HG03575 (cell line): Measurements from ENCODE around the gene EML4.

Source experiments
- ATAC-seq: cut with Tn5 transposase; IDR thresholded peaks from one replicate; pipeline ENCODE4 v1.9.1; 2021; ENCODE audit not compliant: unreplicated experiment, insufficient number of reproducible peaks, low FRiP score; ENCODE audit errors: extremely low read depth

EML4 gene

DNA sequence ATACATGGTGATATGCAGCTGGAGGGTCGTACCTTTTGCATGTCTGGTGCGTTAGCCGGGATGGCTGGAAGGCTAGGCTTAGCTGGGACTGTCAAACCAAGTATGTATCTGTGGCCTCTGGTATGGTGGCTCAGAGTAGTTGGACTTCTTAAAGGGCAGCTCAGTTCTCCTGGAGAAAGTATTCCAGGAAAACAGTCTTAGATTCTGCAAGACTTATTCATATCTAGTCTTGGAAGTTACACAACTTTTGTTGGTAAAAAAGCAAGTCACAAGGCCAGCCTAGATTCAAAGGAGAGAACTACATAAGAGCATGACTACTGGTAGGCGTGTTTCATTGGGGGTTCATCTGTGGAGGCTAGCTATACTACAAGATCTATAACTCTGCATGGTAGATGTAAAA lies 45.5 kb downstream of the EML4 start:
- no peak for ATAC-seq

DNA sequence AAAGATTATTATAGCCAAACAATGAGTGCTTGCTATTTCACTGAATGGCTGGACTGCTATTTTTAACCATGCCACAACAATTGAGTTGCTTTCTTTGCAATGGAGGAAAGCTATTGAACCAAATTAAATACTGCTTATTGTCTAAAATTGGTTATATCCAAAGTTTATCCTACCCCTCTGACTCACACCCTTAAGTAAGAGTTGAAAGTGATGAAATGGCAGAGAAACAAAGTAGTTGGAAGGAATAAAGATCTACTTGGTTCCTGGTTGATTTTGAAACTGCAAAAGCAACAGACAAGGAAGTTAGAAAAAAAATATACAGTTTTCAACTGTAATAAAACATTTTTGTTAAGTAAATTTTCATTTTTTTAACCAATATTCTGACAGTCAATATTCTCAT lies 47.5 kb downstream of the EML4 start:
- no peak for ATAC-seq

DNA sequence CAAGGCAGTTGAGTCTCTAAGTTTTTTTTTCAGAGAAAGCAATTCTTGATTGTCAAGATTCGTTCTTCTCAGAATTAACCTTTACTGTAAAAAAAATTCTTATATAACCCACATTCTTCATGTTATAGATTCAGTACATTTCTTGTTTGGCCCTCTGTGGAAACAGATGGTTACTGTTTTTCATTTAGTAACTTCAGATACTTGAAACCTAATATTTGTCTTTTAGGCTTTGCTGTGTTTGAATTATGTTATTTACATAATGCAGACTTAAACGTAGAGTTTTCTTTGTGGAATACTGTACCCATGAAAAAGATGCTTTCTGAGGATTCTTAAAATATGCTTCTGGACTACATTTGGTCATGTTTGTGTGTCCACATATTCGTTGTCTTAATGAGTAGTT lies 48.2 kb downstream of the EML4 start:
- ATAC-seq: no peak

DNA sequence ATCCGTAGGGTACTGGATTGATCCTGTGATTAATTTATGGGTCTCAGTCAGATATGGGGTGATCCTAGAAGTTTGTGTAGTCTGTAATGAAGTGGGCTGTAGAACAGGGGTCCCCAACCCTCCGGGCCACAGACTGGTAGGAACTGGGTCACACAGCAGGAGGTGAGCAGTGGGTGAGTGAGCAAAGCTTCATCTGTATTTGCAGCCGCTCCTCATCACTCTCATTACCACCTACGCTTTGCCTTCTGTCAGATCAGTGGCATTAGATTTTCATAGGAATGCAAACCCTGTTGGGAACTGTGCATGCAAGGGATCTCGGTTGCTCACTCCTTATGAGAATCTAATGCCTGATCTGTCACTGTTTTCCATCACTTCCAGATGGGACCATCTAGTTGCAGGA lies 48.8 kb downstream of the EML4 start:
- ATAC-seq: no peak

DNA sequence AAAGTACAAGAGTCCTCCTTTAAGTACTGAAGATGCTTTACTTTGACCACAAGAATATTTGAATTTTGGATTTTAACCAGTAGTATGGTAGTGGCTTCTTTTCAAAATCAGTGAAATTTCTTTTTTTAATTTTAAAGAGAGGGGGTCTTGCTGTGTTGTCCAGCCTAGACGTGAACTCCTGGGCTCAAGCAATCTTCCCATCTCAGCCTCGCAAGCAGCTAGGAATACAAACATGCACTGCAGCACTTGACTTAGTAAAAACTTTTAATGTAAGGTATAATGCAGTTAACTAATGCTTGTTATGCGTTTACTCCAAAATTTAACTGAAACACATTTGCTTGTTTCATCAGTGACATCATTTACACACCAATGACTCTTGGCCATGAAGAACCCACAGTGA lies 49.6 kb downstream of the EML4 start:
- ATAC-seq: no peak

DNA sequence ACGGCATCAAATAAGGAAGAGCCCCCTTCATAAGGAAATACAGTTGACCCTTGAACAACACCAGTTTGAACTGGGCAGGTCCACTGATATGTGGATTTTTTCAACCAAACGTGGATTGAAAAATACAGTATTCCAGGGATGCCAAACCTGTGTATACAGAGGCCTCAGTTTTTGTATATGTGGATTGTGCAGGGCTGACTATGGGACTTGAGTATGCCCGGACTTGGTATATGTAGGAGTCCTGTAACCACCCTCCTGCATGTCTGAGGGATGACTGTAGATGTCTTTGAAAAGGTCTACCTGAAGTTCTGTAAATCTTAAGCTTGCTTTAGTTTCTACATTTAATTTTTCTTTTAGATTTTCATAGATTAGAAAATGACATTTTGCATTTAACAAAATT lies 50.0 kb downstream of the EML4 start:
- no peak for ATAC-seq

DNA sequence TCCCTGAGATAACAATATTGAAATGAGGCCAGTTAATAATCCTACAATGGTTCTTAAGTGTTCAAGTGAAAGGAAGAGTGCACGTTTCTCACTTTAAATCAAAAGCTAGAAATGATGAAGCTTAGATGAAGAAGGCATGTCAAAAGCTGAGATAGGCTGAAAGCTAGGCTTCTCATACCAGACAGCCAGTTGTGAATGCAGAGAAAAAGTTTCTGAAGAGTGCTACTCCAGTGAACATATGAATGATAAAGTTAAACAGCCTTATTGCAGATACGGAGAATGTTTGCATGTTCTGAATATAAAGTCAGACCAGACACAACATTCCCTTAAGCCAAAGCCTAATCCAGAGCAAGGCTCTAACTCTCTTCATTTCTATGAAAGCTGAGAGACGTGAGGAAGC lies 51.4 kb downstream of the EML4 start:
- ATAC-seq: no peak

DNA sequence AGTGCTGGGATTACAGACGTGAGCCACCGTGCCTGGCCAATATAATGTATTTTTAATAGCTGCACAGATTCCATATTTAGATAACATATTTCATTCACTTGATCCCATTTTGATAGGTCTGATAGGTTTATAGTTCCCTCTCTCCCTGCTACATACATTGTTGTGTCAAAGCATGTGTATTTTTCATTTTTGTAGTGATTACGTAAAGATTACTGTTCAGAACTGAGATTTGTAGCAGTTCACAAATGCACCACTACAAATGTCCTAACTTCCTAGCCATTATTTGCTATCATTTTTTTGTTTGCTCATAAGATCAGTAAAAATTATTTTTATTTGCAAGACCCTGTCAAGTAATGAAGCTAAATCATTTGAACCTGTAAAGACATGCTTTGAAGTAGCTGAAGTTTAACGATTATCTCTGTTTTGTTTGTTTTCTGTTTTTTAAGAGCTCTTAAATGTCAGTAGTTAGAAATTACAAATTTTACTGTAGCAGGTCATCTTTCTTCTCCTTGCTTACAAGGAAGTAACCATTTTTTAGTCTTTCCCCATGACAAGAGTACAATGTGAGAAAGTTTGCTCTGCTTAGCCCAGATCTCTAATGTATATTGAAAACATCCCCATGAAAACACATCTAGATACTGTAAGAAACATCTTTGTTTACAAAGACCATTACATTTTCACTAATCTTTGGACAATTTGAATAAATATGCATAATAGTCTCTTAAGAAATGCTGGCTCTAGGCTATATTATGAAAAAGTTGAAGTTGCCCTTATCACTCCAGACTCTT lies 54.1 kb downstream of the EML4 start:
- ATAC-seq: no peak

DNA sequence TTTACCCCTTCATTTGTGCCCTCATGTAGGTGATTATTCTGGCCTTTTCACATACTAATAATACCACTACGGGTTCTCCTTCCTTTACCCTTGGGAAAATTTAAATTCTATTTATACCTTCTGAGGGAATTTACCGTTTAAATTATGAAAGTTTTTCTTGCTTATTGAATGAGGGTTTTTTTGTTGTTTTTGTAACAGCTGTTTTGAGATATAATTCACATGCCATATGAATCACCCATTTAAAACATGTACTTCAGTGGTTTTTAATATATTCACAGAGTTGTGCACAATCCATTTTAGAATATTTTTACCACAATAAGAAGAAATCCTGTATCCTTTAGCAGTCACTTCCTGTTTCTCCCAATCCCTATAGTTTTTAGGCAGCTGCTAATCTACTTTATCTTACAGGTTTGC lies 54.7 kb downstream of the EML4 start:
- ATAC-seq: peak; percentile 31

DNA sequence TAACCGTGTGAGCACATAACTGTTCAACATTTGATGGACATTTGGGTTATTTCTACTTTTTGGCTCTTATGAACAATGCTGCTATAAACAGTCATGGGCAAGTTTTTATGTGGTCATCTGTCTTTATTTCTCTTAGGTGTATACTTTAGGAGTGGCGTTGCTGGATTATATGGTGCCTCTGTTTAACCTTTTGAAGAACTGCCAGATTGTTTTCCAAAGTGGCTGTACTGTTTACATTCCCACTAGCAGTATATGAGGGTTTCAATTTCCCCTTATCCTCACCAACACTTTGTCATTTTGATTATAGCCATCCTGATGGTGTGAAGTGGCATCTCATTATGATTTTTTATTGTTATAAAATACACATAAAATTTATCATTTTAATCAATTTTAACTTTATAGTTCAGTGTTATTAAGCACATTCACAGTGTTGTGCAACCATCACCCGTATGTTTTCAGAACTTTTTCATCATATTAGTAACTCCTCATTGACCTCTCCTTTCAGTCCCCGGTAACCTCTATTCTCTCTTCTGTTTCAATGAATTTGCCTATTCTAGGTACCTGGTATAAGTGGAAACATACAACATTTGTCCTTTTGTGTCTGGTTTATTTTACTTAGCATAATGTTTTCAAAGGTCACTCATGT lies 55.4 kb downstream of the EML4 start:
- ATAC-seq: no peak

DNA sequence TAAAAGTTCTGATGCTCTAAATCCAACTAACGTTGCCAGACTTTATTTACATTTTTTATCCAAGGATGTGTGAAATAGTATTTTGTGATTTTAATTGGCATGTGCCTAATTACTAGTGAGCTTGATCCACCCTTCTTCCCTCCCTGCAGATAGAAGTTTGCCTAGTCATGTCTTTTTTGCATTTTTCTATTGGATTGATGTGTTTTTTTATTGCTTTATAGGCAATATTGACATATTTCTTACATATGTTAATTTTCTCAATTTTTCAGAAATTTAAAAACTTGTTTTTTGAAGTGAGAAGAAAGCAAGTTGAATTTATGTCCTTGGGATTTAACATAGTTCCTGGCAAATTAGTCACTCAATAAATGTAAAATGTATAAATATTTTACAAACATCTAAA lies 56.4 kb downstream of the EML4 start:
- no peak for ATAC-seq

DNA sequence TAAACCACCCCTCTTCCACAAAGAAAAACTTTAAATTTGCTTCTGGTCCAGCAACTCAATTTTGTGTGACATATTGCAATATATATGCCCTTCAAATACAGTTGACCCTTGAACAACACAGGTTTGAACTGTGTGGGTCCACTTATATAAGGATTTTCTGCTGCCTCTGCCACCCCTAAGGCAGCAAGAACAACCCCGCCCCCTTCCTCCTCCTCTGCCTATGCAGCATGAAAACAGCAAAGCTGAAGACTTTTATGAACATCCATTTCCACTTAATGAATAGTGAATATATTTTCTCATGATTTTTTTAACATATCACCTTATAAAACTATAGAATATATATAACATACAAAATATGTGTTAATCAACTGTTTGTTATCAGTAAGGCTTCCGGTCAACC lies 58.3 kb downstream of the EML4 start:
- no peak for ATAC-seq

DNA sequence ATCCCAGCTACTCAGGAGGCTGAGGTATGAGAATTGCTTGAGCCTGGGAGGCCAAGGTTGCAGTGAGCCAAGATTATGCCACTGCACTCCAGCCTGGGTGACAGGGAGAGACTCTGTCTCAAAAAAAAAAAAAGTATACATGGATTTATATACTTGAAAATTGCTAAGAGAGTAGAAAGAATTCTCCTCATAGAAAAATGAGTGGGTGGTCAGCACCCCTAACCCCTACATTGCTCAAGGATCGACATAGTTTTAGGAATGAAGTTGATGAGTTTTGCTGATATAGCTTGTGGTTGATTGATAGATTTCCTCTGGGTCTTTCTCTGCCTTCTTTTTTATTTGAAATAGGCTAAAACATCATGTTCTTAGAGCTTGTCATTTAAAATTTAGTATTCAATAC lies 58.9 kb downstream of the EML4 start:
- ATAC-seq: no peak

DNA sequence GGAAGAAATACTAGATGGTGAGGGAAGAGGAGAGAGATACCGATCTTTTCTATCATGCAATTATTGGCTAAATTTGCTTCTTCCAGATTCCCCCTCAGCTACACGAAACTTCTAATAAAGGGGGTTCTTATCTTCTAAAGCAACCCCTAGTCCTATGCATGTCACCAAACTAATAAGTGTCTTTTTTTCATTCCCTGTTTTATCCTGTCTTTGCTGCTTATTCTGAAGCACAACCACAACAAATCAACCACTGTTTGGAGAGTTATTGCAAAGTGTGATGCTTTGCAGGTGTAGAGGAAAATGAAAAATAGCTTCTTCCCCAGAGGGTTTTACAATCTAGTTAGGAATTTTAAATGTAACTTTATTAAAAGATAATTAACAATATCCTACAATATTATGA lies 60.8 kb downstream of the EML4 start:
- ATAC-seq: no peak

DNA sequence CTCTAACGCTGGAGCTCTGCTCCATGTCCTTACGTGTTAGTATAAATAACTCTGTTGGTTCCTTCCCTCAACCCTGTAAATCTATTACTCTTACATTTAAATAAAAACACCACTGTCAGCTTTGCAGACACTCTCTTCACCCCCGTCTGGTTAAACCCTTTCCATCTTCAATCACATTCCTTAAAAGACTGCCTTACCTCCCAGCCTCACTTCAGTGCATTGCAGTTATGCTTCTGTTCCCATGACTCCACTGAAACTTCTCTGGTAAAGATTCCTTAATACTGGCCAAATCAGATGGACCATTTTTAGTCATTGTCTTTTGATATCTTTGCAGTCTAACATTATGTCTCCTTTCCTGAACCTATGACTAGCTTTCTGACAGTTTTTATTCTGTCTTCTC lies 61.7 kb downstream of the EML4 start:
- no peak for ATAC-seq

DNA sequence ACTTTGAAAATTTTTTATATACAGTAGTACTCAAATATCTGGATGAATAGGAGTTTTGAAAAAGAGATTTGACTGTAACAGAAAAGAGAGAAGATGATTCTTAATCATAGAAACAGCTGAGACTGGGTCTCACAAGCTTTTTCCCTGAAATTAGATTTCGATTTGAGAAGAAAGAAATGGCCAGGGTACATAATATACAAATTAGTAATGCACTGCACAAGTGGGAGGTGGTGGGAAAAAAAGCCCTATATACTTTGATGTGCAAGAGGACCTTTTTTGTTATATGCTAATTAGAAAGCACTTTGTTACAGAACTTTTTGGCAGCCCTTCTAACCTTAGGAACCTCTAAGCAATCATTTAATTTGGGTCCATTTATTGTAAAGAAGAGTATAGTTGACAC lies 62.9 kb downstream of the EML4 start:
- no peak for ATAC-seq

DNA sequence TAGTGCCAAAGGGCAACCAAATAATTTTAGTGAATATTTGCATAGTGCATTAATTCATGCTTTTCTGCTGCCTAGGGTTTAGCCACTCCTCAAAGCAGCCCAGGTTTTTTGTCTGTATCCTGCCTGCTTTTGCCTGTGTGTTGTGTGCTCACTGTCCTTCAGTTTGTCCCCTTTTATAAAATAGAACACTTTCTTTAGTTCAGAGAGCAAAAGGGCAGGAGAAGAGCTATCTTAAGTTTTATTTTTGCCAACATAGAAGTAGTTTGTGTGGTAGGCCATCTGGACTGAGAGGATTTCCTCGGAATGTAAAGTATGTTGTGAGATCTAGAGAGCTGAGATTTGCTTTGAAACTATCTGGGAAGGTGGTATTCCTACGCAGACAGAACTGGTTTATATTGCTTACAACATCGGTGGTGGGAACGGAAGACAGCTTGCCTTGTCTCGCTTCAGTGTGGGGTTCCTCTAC lies 64.9 kb downstream of the EML4 start:
- no peak for ATAC-seq

DNA sequence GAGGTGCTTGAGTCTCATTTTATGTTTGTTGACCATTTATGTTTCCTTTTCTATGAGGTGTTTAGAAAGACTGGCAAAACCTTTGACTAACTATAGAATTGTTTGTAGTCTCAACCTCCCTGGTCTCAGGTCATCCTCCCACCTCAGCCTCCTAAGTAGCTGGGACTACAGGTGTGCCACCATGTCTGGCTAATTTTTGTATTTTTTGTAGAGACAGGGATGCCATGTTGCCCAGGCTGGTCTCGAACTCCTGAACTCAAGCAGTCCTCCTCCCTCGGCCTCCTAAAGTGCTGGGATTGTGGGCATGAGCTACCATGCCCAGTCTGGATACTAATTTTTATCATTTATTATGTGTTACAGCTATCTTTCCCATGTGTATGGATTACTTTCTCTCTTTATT lies 67.8 kb downstream of the EML4 start:
- no peak for ATAC-seq

DNA sequence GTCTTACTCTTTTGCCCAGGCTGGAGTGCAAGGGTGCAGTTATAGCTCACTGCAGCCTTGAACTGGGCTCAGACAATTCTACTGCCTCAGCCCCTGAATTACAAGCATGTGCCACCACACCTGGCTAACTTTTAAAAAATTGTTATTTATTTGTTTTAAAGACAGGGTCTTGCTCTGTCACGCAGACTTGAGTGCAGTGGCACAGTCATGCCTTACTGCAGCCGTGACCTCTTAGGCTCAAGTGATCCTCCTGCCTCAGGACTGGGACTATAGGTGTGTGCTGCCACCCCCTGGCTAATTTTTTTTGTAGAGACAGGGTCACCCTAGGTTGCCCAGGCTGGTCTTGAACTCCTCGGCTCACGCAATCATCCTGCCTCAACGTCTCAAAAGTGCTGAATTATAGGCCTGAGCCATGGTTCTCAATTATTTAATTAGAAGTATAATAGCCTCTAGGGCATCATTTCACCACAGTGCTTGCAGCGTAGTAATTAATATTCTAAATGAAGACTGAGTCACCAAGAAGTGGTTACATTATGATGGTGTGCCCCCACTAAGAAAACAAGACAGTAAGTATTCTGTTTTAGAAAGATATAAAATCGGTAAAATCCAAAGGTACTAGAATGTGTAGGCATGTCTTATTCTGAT lies 69.6 kb downstream of the EML4 start:
- no peak for ATAC-seq

DNA sequence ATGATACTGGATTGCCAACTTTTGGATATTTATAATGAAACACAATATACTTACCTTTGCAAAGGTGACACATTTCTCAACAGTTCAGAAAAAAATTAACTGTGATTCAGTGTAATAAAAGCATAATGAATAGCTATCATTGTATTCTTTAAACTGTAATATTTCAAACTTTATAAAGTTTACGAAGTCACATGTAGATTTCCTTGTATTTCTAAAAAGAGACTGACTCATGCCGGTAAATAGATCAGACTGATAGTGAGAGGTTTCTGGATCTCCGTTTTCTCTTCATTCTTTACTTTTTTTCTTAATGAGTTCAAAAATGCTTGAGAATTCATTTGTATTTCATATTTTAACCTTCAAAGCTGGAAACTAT lies 70.1 kb downstream of the EML4 start:
- no peak for ATAC-seq
